HG02763 (cell line): Measurements from ENCODE around the gene CACNA1C.

Source experiments
- ATAC-seq: cut with Tn5 transposase; IDR thresholded peaks from one replicate; pipeline ENCODE4 v1.9.1; 2021; ENCODE audit warnings: mild to moderate bottlenecking, moderate library complexity; ENCODE audit not compliant: unreplicated experiment

Gene CACNA1C

DNA sequence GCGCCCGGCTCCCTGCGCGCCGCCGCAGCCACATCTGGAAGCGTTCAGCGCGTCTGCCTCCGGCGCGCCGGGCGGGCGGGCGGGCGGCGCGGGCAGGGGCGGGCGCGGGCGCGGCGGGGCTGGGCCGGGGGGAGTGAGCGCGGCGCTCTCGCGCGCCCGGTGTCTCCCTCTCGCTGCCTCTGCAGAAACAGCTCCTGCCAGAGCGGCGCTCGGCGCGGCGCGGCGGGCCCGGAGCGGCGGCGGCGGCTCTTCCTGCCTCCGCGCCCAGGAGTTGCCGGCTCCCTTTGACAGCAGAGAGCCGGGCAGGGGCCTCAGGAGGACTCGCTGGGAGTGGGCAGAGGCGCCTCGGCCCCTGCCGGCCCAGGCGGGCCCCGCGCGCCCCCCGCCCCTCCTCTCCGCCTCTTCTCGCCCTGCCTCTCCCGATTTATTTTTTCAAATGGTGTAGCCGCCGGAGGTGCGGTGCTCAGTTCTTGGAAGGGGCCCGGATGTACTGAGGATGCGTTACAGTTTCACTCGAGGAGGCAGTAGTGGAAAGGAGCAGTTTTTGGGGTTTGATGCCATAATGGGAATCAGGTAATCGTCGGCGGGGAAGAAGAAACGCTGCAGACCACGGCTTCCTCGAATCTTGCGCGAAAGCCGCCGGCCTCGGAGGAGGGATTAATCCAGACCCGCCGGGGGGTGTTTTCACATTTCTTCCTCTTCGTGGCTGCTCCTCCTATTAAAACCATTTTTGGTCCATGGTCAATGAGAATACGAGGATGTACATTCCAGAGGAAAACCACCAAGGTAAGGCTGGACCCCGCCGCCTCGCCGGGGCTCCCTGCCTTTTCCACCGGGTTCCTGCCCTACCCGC, at the start of gene CACNA1C:
Gene CACNA1C (plus strand): TSS at position 162 of the 853 bp plus-strand sequence. CDS start 576 bp downstream, at position 738.
- ATAC-seq = no peak

DNA sequence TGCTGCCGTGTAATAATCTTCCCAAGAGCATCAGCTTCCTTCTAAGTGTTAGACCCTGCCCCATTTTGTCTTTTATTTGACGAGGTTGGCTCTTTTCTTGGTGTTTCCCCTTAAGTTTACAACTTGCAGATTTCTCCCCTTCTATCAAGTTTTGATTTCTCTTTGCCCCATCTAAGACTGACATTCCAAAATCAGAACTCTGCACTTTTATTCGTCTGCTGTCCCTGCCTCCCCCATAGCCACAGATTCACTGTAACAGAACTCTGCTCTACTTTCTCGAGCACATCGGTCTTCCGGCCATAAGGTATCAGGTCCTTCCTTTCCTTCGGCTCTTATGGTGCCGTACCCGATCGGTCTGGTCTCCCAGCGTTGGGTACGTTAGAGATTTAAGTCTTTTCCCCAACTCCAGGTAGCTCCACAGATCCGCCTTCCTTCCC, 49.1 kb upstream of the CACNA1C start:
- peak; percentile 6 for ATAC-seq

DNA sequence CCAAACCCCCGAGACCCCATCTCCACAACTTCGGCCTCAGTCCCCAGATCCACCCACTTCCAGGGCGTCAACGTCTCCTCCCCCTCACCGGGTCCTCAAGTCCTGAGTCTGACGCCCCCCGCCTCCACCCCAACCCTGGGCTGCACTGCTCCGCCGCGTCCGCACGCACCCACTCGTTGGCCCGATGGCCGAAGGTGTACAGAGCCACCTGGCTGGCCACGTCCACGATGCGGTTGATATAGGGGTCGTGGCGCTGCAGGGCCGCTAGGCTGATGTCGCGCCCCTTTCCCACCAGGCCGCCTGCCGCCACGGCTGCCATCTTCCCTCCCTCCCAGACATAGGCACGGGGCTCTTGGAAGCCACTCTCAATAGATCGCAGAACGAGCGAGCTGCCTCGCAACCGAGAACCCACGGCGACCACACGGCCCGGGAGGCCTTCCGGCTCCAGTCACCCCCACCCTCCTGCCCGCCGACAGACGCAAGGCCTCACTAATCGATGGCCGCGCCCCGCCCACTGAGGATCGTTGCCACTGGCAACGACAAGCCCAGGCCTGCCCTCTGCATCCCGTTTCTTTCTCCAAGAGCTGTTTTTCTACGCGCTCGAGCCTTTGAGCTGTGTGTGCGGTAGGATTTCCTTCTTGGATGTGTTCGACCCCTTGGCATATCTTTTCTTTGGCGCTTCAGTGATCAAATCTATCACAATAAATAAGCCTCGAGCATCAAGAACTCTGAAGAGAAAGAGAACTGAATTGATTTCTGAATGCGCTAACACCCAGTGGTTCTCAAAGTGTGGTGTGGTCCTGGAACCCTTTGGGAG, 48.5 kb upstream of the CACNA1C start, which contains the start of gene DCP1B:
Gene DCP1B (minus strand): TSS at position 345 of the 817 bp plus-strand sequence. CDS start 26 bp downstream, at position 319.
- ATAC-seq = peak; percentile 98

DNA sequence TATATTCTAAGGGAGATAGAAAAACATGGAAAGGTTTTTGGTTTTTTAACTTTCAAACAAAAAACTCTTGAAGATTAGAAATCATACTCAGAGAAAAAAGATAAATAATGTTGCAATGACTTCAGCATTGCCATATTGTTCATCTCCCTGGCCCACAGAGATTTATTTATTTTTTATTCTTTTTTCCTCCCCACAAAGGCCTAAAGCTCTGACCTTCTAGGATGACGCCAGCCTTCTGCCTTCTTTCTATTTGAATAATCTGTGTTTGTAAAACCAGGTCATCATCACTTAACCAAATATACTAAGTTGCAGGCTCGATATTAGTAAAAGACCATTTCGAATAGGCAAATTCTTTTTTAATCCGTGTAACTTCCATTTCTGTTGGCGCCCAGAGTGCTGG, 44.1 kb upstream of the CACNA1C start:
- no peak for ATAC-seq

DNA sequence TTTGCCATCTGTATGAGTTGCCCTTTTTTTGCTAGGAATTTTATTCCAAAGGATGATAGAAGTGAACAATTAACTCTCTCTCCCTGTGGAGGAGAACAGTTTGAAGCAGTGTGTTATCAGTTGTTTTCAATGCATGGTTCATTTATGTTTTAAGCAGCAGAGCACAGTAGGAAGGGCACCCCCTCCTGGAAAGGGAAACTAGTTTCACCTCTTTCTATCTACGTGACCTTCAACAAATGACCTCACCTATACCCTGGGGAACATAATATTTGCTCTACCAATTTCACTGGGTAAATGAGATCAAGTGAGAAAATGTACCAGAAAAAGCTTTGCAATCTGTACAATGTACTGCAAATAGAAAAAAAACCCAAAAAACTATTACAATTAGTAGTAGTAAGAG, 43.2 kb upstream of the CACNA1C start:
- ATAC-seq = no peak

DNA sequence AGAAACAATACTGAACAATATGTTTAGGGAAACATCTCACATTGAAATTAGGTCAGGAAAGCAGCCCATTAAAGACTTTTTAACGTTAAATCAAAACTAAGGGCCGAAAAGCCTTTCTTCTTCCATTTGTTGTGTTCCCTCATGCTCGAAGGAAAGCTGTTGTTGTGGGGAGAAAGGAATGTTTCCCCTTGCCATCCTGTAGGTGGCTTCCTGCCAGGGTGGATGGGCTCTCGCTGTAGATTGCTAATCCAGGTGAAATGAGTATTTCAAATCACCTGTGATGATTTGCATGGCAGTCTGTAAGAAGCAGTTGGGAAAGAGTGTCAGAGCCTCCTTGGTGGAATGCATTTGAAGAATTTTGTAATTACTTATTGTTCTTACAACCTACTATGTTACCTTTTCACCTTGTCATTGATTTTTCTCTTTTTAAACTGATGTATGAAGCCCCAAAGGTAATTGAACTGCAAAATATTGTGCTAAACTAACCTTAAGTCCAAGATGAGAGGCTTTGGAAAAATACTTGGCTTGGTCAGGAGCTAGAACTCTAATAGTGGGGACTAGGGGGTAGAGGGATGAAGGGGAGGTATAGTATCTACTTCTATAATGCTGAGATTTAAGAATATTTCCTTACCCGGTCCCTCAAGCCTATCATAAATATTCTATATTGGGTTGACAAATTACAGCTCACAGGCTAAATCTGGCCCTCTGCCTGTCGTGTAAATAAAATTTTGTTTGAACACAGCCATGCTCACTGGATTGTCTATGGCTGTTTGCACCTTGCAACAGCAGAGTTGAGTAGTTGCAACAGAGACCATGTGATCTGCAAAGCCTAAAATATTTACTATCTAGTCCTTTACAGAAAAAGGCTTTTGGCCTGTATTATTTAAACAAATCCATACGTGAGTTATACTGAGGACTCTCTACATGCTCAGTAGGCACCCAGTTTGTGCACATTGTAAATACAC, 40.9 kb upstream of the CACNA1C start:
- no peak for ATAC-seq

DNA sequence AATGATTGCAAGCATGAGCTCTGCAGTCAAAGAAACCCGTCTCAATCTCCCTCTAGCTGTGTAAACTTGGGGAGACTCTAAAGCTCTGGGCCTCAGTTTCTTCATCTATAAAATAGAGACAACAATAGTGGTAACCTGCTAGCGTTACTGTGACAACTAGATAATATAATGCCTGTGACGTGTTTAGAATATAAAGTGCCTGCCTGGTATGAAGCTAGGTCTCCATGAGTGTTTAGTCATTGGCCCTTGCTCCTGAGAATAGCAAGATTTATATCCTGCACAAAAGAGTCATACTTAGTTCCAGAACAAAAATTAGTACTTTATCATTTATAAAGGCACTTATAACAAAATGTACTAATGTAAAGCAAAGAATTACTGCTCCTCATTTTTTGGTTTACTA, 39.7 kb upstream of the CACNA1C start:
- ATAC-seq = no peak

DNA sequence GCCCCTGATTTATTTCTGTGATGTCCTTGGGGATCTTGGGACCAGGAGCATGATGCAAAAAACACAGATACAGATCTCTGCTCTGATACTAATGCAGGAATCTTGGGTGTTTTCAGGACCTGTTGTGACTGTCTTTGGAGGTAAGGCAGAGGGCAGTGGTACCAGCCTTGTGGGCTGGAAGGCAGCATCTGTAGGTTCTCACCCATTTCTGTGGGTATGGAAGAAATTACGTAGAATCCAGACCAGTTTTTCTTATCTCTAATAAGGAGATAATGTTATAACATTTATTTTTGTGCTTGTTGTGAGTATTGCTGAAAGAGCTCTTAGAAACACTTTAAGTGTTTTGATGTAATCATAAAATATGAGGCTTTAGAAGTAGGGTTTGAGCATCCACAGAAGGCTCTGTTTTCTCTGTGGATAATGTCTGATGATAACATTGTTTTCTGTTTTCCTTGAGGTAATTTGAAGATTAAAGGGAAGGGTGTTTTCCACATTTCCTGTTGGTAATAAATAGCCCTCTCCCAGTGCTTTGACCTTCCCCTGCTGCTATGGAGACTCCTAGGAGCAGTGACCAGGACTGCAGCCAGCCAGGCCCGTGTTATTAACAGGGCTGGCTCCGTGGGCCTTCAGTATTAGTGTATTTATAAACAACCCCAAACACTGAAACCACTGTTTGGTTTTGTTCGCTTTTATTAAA, 39.1 kb upstream of the CACNA1C start:
- no peak for ATAC-seq

DNA sequence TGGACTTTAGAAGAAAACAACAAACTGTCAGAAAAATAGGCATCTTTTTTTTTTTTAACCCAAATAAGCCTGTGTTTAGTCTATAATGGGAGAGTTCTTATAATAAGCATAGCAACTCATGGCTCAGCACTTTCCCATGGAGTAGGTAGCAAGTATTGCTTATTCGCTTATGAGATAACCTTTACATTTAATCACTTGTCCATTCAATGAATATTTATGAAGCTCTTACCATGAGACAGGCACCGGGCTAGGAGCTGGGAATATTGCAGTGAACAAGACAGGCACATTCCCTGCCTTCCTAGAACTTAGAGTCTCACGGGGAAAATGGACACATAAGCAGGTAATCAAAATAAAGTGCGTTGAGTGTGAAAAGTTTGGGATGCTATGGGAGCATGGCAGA, 38.6 kb upstream of the CACNA1C start:
- ATAC-seq = no peak

DNA sequence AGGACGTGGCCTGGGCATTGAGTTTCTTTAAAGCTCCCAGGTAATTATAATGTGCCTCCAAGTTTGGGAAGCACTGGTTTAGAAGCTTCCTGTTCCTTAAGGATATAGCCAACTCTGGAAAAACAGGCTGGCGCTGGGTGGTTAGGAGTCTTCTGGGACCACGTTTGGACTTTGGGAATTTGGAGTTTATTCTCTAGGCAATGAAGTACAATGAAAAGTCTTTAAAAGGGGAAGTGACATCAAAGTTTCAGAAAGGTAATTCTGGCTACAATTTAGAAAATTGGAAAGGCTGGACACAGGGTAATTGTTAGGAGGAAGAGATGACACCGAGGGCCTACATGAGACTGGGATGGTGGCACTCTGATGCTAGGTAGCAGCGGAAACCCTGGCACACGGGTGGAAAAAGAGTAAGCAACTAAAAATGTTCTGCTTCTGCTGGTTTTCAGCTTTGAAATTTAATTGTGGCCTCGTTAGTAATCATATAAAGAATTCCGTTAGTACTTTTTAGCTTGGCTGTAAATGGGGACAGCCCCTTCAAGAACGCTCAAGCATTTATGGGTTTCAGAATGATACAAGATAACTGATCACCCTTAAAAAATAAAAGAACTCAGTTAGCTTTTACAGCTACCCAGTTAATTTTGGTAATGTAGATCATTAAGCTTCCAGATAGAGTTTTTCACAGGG, 35.8 kb upstream of the CACNA1C start:
- ATAC-seq = no peak

DNA sequence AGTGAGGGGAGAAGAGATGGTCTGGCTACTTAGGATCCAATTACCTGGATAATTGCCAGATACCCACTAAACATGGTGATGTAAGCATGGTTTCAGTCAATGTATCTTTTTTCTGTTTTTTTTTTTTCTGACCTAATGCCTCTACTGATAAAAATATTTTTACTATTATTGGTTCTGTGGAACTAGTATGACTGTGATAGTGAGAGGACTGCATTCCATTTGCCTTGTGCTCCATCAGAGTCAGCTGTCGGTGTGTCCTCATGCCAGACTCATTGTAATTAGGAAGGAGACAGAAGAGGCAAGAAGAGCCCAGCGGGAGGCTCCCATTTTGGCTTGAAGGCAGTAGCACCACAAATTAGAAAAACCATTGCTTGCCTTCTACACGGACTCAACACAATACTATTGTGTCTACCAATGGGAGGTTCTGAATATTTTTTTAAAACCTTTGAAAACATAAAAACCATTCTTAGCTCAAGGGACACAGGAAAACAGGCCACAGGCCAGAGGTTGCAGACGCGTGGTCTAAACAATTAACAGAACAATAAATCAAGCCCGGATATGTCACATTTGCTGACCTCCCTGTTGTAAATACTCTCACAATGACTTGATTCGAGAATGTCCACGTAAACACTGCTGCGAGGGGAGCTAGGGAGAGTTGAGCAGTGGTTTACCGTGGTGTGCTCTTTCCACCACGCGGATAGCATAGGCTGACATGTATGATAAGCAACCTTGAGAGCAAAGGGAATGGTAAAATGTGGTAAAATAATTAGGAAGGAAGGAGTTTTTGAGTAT, 35.0 kb upstream of the CACNA1C start:
- no peak for ATAC-seq

DNA sequence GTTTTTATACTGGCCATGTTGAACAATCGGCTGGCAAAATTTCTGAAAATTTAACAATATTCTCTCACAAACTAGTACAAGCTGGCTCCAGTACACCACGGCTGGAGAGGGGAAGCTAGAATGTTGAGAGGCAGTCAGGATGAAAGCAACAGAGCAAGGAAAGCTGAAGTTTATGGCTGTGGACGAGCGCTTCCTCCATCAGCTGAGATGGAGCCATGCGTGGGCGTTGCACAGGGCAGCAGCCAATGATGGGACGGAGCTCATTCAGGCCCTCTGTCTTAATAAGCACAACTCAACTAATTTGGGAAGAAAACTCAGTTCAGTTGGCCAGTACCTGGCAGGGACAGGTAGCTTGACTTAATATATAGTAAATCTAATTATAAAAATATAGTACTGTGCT, 34.4 kb upstream of the CACNA1C start:
- no peak for ATAC-seq

DNA sequence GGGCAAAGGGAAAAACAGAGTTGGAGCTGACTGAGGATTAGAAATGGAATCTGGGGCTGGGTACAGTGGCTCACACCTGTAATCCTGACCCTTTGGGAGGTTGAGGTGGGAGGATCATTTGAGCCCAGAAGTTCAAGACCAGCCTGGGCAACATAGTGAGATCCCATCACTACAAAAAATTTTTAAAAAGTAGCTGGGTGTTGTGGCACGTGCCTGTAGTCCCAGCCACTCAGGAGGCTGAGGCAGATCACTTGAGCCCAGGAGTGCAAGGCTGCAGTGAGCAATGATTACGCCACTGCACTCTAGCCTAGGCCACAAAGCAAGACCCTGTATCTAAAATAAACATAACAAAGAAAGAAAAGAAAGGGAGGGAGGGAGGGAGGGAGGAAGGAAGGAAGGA, 33.7 kb upstream of the CACNA1C start:
- ATAC-seq = no peak

DNA sequence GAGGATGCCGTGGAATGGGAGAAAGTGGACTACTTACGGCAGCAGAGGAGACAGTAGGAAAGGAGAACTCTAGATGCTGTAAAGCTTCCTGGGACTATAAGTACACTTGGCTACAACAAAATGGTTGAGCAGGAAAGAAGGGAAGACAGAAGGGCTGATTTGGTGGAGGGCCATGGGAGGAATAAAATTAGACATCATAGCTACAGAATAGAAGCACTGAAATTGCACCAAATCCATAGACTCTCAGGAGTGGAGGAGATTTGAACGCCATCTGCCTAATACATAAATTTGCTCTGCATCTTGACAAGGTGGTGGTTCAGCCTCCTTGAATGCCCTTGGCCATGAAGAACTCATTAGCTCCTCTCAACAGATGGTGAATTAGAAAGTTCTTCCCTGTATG, 32.3 kb upstream of the CACNA1C start:
- no peak for ATAC-seq

DNA sequence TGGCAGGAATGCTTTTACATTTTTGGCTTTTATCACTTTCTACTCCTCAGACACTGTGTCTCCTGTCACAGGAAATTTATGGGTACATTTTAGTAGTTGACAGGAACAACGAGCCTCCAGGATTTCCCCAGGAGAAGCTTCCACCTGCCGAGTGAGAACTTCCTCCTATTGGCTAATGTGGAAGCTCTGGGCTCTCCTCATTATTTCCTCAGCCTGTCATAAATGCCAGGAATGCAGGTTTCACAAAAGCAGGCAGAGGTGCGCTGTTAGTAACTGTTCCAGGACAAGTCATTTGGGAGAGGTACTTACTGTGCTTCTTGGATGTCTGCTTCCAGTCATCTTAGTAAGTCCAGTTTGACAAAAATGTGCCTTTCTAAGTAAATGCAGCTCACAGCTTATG, 29.4 kb upstream of the CACNA1C start:
- no peak for ATAC-seq

DNA sequence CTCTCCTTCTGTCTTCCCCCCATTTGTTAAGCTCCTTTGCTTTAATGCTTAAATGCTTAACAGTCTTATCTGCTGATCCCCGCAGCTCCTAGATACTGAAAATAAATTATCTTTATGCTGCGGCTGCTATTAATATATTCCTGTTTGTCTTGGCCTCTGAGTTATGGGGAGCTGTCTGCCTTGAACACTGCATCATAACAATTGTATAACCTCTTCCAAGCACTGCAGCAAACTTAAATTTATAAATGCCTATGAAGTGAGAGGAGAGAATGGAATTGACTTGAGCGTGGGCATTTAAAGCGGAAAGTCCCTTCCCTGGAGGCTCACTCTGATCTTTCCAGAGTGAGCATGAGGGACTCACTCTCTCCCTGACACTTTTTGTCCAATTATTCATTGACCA, 25.4 kb upstream of the CACNA1C start:
- ATAC-seq = no peak

DNA sequence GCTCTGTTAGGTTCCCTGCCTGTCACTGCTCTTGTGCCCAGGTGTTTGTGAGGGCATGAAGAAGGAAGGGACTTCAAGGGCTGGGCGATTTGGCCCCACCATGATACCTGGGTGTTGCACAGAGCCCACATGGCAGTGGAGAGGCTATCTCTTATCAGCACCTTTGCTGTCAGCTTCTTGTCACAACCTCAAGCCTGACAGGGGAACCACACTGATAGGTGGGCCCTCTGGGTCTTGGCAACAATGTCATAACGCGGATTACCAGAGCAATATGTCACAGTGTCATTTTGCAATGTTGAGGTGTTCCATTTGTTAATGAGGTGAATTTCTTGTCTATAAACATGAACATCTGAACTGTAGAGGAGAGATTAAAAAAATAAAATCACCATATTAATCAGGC, 22.9 kb upstream of the CACNA1C start:
- ATAC-seq = no peak

DNA sequence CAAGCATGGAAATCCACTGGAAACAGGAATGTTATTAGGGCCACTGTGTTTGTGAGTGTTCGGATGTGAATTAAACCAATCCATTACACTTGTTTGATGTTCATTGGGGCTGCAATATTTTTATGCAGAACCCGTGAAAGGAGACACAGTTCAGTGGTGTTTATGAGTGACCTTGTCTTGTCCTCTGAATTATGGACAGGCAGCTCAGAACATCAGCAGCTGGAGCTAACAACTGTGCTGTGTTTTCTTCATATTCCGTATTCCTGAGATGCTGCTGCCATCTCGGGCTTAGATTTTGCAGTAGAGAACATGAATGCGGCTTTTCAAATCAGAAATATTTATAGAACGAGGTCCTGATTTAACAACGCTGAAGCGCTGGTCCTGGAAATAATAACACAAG, 20.3 kb upstream of the CACNA1C start:
- no peak for ATAC-seq
